NCI-H1694 (cell line): ENCODE measurements around the gene CALY.
"Not testable (repeated sequence)": the region's sequence is repeated elsewhere in the genome, so short reads cannot be mapped to it uniquely, and the experiment has no call there.

ENCODE experiments used
- DNase-seq: peaks from one replicate; lab custom pipeline; 2025; lab: John Stamatoyannopoulos, UW

CALY gene

GRCh38 chr10:133328358-133329343, 8.0 kb downstream of the CALY start:
- no peak for DNase-seq

- DNase-seq, result no peak
These were observed 8.9 kb downstream of the CALY start for GRCh38 chr10:133327651-133328357.

GRCh38 chr10:133326745-133327650, 9.7 kb downstream of the CALY start:
- no peak for DNase-seq

- DNase-seq, result no peak
These were observed 10.5 kb downstream of the CALY start for GRCh38 chr10:133326223-133326551.

GRCh38 chr10:133325440-133326222, 11.1 kb downstream of the CALY start:
- DNase-seq, result no peak

GRCh38 chr10:133324857-133325260, 11.8 kb downstream of the CALY start:
- DNase-seq, result no peak

- no peak for DNase-seq
These were observed 12.4 kb downstream of the CALY start for GRCh38 chr10:133324198-133324792.

GRCh38 chr10:133322064-133322709, 14.5 kb downstream of the CALY start:
- not testable (repeated sequence) for DNase-seq

GRCh38 chr10:133320852-133321422, 15.8 kb downstream of the CALY start:
- DNase-seq, result not testable (repeated sequence)

GRCh38 chr10:133318494-133319127, 18.1 kb downstream of the CALY start:
- no peak for DNase-seq

GRCh38 chr10:133316732-133317131, 20.0 kb downstream of the CALY start:
- DNase-seq, result no peak

GRCh38 chr10:133316266-133316665, 20.4 kb downstream of the CALY start:
- DNase-seq, result no peak

GRCh38 chr10:133315847-133316246, 20.8 kb downstream of the CALY start:
- DNase-seq, result no peak

- DNase-seq, result no peak
These were observed 21.8 kb downstream of the CALY start for GRCh38 chr10:133314911-133315310.

GRCh38 chr10:133313192-133313591, 23.5 kb downstream of the CALY start:
- no peak for DNase-seq

GRCh38 chr10:133312769-133313145, 23.9 kb downstream of the CALY start:
- no peak for DNase-seq

- no peak for DNase-seq
These were observed 24.5 kb downstream of the CALY start for GRCh38 chr10:133312016-133312768.

- no peak for DNase-seq
These were observed 25.1 kb downstream of the CALY start for GRCh38 chr10:133311570-133311969.

- DNase-seq, result no peak
These were observed 25.9 kb downstream of the CALY start for GRCh38 chr10:133310789-133311188.
